MM.1S (cell line): ENCODE measurements around the gene HEBP1.

Experiments
- EZH2 ChIP-seq: fragments of 300-600 bp; sonication (generic); optimal IDR thresholded peaks from 2 replicates; pipeline ENCODE3; 2017; ENCODE audit warnings: low read depth, mild to moderate bottlenecking, antibody characterized with exemption, low read length, mixed read lengths
- EZH2phosphoT487 ChIP-seq: fragments of 300-600 bp; sonication (generic); IDR thresholded peaks from 2 replicates; pipeline ENCODE4 v1.6.1; 2018; ENCODE audit warnings: antibody characterized with exemption, low read length
- TF ChIP-seq, protein P1 (sequence below): fragments of 300-600 bp; sonication (generic); IDR thresholded peaks from 2 replicates; pipeline ENCODE4 v1.5.1; 2016; ENCODE audit warnings: antibody characterized with exemption, low read length, mixed read lengths

DNA sequence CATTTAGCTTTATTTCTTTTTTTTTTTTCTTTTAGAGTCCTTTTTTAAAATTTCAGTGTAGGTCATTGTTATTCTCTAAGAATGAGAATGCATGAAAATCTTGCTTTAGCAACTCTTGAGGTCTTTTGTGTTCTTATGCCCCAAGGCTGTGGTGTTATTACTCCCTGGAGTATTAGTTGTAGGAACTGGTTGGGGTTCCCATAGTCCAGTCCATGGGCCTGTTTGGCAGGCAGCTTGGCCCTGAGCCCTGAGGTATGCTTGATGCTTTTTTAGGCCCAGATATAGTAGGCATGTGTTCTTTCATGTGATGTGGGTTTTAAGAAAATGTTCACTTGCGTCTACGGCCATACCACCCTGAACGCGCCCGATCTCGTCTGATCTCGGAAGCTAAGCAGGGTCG lies 45.8 kb upstream of the HEBP1 start:
- TF ChIP-seq, protein P1, sequence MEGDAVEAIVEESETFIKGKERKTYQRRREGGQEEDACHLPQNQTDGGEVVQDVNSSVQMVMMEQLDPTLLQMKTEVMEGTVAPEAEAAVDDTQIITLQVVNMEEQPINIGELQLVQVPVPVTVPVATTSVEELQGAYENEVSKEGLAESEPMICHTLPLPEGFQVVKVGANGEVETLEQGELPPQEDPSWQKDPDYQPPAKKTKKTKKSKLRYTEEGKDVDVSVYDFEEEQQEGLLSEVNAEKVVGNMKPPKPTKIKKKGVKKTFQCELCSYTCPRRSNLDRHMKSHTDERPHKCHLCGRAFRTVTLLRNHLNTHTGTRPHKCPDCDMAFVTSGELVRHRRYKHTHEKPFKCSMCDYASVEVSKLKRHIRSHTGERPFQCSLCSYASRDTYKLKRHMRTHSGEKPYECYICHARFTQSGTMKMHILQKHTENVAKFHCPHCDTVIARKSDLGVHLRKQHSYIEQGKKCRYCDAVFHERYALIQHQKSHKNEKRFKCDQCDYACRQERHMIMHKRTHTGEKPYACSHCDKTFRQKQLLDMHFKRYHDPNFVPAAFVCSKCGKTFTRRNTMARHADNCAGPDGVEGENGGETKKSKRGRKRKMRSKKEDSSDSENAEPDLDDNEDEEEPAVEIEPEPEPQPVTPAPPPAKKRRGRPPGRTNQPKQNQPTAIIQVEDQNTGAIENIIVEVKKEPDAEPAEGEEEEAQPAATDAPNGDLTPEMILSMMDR: no peak
- TF ChIP-seq EZH2phosphoT487 (no peak), EZH2 (no peak)
